Stimulated activated naive CD4-positive, alpha-beta T cell (primary cell): ENCODE data around the gene BRI3.
A peak's percentile ranks its signal among the peaks of the same experiment; 100 is the strongest.

ENCODE experiments used
- DNase-seq, 6 experiments: peaks; one replicate each; lab custom pipeline; 2025; lab: John Stamatoyannopoulos, UW

BRI3 gene

GRCh38 chr7:98280791-98281756, at the start of gene BRI3:
Gene BRI3, plus strand, starts transcription at chr7:98281686. Its CDS starts 110 bp downstream, at chr7:98281796.
- peak; percentile 76 to 94 (median 91) for DNase-seq

GRCh38 chr7:98232263-98232585, 49.3 kb upstream of the BRI3 start:
- no peak for DNase-seq

GRCh38 chr7:98232799-98233198, 48.7 kb upstream of the BRI3 start:
- no peak for DNase-seq

GRCh38 chr7:98233219-98234070, 48.0 kb upstream of the BRI3 start:
- no peak for DNase-seq

- no peak for DNase-seq
Measured at GRCh38 chr7:98234429-98235147, 46.9 kb upstream of the BRI3 start.

GRCh38 chr7:98235901-98236300, 45.6 kb upstream of the BRI3 start:
- no peak for DNase-seq

GRCh38 chr7:98236355-98237185, 44.9 kb upstream of the BRI3 start:
- no peak for DNase-seq

- DNase-seq: no peak
Measured at GRCh38 chr7:98238076-98238475, 43.4 kb upstream of the BRI3 start.

- DNase-seq: no peak
Measured at GRCh38 chr7:98238976-98239375, 42.5 kb upstream of the BRI3 start.

- DNase-seq: peak in 3 of 6 experiments; percentile 6 to 10 (median 8)
Measured at GRCh38 chr7:98240961-98241673, 40.4 kb upstream of the BRI3 start.

- DNase-seq: no peak
Measured at GRCh38 chr7:98241674-98242241, 39.7 kb upstream of the BRI3 start.

- DNase-seq: no peak
Measured at GRCh38 chr7:98242342-98242741, 39.1 kb upstream of the BRI3 start.

- no peak for DNase-seq
Measured at GRCh38 chr7:98242934-98243333, 38.6 kb upstream of the BRI3 start.

- DNase-seq: no peak
Measured at GRCh38 chr7:98244871-98245270, 36.6 kb upstream of the BRI3 start.

- DNase-seq: no peak
Measured at GRCh38 chr7:98248156-98248555, 33.3 kb upstream of the BRI3 start.

GRCh38 chr7:98249106-98249505, 32.4 kb upstream of the BRI3 start:
- DNase-seq: peak in 2 of 6 experiments; percentile 5 to 10

GRCh38 chr7:98250789-98251188, 30.7 kb upstream of the BRI3 start:
- DNase-seq: peak in 5 of 6 experiments; percentile 22 to 74 (median 37)

- DNase-seq: peak; percentile 50 to 88 (median 76)
Measured at GRCh38 chr7:98251231-98251600, 30.3 kb upstream of the BRI3 start.

GRCh38 chr7:98251601-98252424, 29.7 kb upstream of the BRI3 start, which contains the start of gene TECPR1:
Gene TECPR1, minus strand, starts transcription at chr7:98252232. Its CDS starts 6,086 bp downstream, at chr7:98246146.
- DNase-seq: peak; percentile 72 to 96 (median 87)
